Hindlimb muscle (tissue), 1 donor: ENCODE results near the gene CDK13. TPM values are rescaled to one million over a fixed set of nuclear protein-coding genes. Genes with fewer than 3 reads are reported as not detected.

Experiments used
- polyA plus RNA-seq: library from polyadenylated mRNA; unstranded; fragments of 120-200 nt; gene quantifications from one replicate; pipeline ENCODE4 v1.2.1, GENCODE V29; 2013; ENCODE audit not compliant: insufficient read length

CDK13 gene
- polyA plus RNA-seq, 1 donor: 38.5 TPM

Other genes with a start within 250 kb of the CDK13 start
- 20.4 TPM for gene MPLKIP, start 184.4 kb downstream of the CDK13 start, polyA plus RNA-seq
- 1.3 TPM for gene SUGCT, start 184.7 kb downstream of the CDK13 start, polyA plus RNA-seq